ENCODE measurements around the gene C1orf21.

The C1orf21 gene

GRCh38 chr1:184664042-184664660, 277.3 kb downstream of the C1orf21 start:
- DNase-seq (ENCODE audit: low read depth): peak; percentile 62

GRCh38 chr1:184664661-184665060, 277.8 kb downstream of the C1orf21 start:
- DNase-seq (ENCODE audit: low read depth): no peak

- no peak for DNase-seq (ENCODE audit: low read depth)
Observed at GRCh38 chr1:184665360-184665759, 278.5 kb downstream of the C1orf21 start.

GRCh38 chr1:184669391-184669790, 282.6 kb downstream of the C1orf21 start:
- DNase-seq (ENCODE audit: low read depth): no peak

GRCh38 chr1:184672013-184672726, 285.3 kb downstream of the C1orf21 start:
- DNase-seq (ENCODE audit: low read depth): no peak

- no peak for DNase-seq (ENCODE audit: low read depth)
Observed at GRCh38 chr1:184673305-184673704, 286.5 kb downstream of the C1orf21 start.

GRCh38 chr1:184677344-184677743, 290.5 kb downstream of the C1orf21 start:
- DNase-seq (ENCODE audit: low read depth): no peak
